Stomach (tissue), 4 donors: ENCODE results near the gene UBQLN1.

ENCODE experiments used
- CTCF ChIP-seq, 7 experiments: fragments of 450-650 bp in 4 of 7; fragments of 200-600 bp in 3 of 7; sonication (generic) in 3 of 7; IDR thresholded peaks; one replicate each; pipeline ENCODE4 v1.5.1; 2016 to 2019; ENCODE audit warnings: antibody characterized with exemption in 7 of 7, control low read depth in 2 of 7, mild to moderate bottlenecking in 1 of 7
- EP300 ChIP-seq: sonication (generic); formaldehyde crosslinking; IDR thresholded peaks from one replicate; pipeline ENCODE4 v1.6.1; 2017; ENCODE audit warnings: antibody characterized with exemption
- POLR2A ChIP-seq, 4 donors: fragments of 450-650 bp; IDR thresholded peaks; one replicate each; pipeline ENCODE4 v1.6.1; 2016; ENCODE audit warnings: antibody characterized with exemption in 4 of 4, control low read depth in 2 of 4, mild to moderate bottlenecking in 1 of 4, moderate library complexity in 1 of 4

GRCh38 chr9:83744206-83744605 lies 36.4 kb upstream of the UBQLN1 start:
- TF ChIP-seq POLR2A (IDR thresholded peaks at IDR 0.05) (no peak), CTCF (IDR thresholded peaks at IDR 0.05) (no peak), EP300 (no peak)
